GM20000 (cell line): ENCODE results near the gene FAF2.
A peak's percentile ranks its signal among the peaks of the same experiment; 100 is the strongest.

Experiments
- DNase-seq: peaks from one replicate; pipeline ENCODE4 v3.0.0; 2012; ENCODE audit warnings: low spot score
- CTCF ChIP-seq: IDR thresholded peaks from 2 replicates; pipeline ENCODE4 v1.5.1; 2012; ENCODE audit warnings: mild to moderate bottlenecking, control low read depth; ENCODE audit errors: extremely low read depth, missing control alignments

Gene FAF2

GRCh38 chr5:176529116-176529740 is 81.0 kb downstream of the FAF2 start:
- no peak for TF ChIP-seq CTCF
- DNase-seq: peak; percentile 53

DNA sequence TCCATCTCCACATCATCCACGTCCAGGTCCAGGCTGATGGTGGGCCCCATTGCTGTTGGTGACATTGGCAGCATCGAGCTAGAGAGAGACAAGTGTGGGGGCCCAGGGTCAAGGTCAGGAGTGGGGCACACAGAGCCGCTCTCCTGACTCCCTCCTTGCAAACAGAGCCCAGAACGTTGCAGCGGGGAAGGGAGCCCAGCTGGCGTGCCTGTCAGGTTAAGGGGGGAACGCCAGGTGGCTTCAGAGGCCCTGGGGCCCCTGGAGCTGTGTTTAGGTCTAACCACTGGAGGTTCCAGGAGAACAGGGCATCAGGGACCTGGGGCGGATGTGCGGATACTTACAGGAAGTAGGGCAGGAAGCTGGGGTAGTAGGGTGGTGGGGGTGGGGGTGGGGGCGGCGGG is 81.6 kb downstream of the FAF2 start:
- DNase-seq: peak; percentile 55
- TF ChIP-seq CTCF: no peak

DNA sequence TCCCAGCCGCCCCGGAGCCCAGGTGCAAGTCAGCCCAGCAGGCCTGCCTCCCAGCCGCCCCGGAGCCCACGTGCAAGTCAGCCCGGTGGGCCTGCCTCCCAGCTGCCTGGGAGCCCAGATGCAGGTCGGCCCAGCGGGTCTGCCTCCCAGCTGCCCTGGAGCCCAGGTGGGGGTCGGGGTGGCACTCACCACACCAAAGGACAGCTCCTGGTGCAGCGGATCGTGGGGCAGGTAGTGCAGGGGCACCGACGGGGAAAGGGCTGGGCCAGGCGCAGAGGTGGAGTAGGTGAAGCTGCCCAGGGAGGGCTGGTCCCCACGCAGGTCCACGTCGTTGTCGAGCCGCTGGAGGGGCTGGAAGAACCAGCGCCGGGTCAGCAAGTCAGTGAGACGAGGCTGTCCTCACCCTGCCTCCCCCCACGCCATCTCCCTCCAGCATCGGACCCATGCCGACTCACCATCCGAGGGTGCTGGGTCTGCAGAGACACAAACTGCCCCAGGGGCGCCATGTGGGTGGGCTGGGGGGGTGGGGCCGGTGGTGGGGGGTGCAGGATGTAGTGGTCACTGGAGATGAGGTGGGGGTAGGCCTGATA is 82.3 kb downstream of the FAF2 start:
- DNase-seq: peak; percentile 36
- no peak for TF ChIP-seq CTCF

DNA sequence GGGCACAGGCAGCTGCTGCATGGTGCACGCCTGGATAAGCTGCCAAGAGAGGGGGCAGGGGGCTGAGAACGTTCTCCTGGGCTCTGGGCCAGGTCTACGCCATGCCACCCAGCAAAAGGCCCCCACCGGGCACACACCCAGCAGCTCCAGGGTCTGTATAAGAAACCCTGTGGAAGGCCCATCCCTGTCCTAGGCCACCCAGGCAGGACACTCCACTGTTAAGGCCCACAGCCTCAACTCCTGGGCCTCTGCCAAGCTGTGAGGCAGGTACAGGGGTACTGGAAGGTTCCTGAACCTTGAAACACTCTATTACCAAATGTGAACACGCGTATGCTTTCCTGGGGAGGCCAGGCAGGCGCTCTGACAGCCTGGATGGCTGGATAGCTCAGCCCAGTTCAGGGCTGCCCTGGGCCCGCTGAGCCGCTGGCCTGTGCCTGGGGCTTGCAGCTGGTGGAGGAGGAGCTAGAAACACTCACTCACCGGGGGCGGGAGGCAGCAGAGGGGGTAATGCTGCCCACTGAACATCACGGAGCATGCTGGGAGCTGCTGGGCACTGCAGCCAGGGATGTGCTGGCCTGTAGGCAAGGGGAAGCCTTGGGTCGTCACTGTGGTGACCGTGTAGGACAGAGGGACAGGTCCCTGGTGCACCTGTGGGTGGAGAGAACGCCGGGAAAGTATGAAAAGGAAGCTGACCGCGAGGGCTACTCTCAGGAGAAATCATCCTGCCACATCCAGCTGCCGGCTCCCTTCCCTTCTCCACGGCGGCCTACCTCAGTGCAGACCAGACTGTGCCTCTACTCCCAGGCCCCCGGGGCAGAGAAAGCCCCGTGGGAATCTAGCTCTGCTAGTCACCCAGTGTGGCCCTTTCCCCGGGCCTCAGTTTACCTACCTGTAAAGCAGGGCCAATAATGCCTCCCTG is 83.1 kb downstream of the FAF2 start:
- no peak for TF ChIP-seq CTCF
- peak; percentile 53 for DNase-seq

- no peak for DNase-seq
- TF ChIP-seq CTCF: no peak
Measured at GRCh38 chr5:176531902-176532493, 83.8 kb downstream of the FAF2 start.

DNA sequence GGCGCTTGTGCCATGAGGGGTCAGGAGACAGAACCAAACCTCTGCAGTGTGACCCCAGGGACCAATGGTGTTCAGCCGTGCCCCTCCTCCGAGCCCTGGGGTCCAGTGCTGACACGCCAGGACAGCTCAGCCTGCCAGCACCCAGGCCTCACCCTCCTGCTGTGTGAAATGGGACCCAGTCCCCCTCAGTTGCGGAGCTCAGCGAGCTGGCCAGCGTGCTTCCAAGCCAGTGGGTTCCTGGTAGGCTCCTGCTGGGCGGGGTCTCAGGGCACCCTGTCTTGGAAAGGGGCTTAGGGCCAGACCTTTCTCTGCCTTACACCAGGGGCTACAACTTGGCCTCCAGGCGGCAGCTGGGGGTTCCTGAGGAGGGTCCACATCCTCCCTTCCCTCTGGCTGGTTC is 84.6 kb downstream of the FAF2 start:
- no peak for TF ChIP-seq CTCF
- DNase-seq: no peak

- no peak for DNase-seq
- no peak for TF ChIP-seq CTCF
Measured at GRCh38 chr5:176533390-176533789, 85.2 kb downstream of the FAF2 start.
